ENCODE data around the gene WASL.

Gene WASL

GRCh38 chr7:123690550-123690949 is 58.3 kb downstream of the WASL start:
- no peak for DNase-seq (ENCODE audit: low read depth in 1 of 2, low spot score in 1 of 2)
- in situ Hi-C loops (cut with HindIII; ENCODE audit: low pct_unique_long_range_greater_than_20kb, low sequenced_read_pairs): no loop called here

DNA sequence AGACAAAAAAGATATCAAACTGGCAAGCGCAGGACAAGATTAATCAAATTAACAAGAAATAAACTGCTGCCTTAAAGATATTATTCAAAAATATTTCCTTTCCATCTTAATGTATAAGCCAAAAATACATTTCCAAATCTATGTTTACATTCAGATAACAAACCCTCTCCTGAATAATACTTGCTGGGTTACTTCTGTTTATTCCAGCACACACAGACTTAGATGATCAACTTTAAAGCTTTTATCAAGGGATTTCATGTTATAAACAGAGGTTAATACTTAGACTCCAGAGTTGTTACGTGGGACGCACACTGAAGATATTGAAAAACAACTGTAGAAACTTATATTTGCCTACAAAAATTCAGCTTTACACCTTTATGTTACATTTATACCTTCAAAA is 59.6 kb downstream of the WASL start:
- TF ChIP-seq JUND (IDR thresholded peaks at IDR 0.05; ENCODE audit: low read depth): no peak
- in situ Hi-C loops (cut with HindIII; ENCODE audit: low pct_unique_long_range_greater_than_20kb, low sequenced_read_pairs): no loop called here
- no peak for DNase-seq (ENCODE audit: low read depth in 1 of 2, low spot score in 1 of 2)

More at GRCh38 chr7:123690550-123690949, 58.3 kb downstream of the WASL start:
- no peak for TF ChIP-seq JUND (IDR thresholded peaks at IDR 0.05; ENCODE audit: low read depth)

GRCh38 chr7:123687727-123688126 is 61.1 kb downstream of the WASL start:
- in situ Hi-C loops (cut with HindIII; ENCODE audit: low pct_unique_long_range_greater_than_20kb, low sequenced_read_pairs): no loop called here
- no peak for TF ChIP-seq JUND (IDR thresholded peaks at IDR 0.05; ENCODE audit: low read depth)
- DNase-seq (ENCODE audit: low read depth in 1 of 2, low spot score in 1 of 2): no peak

DNA sequence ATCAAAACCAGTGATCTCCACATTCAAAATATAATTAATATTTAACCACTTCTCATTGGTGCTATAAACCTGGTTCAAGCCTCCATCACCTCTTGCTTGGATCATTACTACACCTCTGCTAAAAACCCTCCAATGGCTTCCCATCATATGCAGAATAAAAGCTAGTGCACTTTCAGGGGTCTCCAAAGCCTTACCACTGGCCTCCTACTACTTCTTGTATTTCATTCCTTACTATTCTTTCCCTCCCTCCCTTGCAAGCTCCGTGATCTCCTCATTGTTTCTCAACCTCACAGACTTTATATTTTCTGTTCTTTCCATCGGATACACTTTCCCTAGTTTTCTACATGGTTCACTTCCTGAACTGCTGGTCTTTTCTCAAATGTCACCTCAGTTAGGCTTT is 61.6 kb downstream of the WASL start:
- TF ChIP-seq JUND (IDR thresholded peaks at IDR 0.05; ENCODE audit: low read depth): no peak
- in situ Hi-C loops (cut with HindIII; ENCODE audit: low pct_unique_long_range_greater_than_20kb, low sequenced_read_pairs): no loop called here
- no peak for DNase-seq (ENCODE audit: low read depth in 1 of 2, low spot score in 1 of 2)

- in situ Hi-C loops (cut with HindIII; ENCODE audit: low pct_unique_long_range_greater_than_20kb, low sequenced_read_pairs): no loop called here
- no peak for TF ChIP-seq JUND (IDR thresholded peaks at IDR 0.05; ENCODE audit: low read depth)
- DNase-seq (ENCODE audit: low read depth in 1 of 2, low spot score in 1 of 2): peak in 1 of 2 experiments; percentile 53
Measured at GRCh38 chr7:123682690-123683089, 66.1 kb downstream of the WASL start.

DNA sequence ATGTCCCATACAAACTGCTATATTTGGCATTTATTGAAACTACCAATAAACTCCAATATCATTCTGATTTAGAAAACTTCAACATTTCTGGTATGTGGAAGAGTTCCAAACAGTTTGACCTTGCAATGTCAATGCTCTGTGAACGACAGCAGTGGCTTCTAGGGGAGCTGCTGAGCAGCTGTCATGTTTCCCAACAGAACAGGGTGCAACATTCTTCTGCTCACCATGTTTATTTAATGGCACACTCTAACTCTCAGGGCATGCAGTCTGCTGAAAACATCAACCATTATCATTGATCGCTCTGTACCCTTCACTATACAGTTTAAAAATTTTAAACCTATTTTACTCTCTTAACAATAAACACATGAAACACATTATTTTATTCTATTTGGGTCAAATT is 67.2 kb downstream of the WASL start:
- TF ChIP-seq JUND (IDR thresholded peaks at IDR 0.05; ENCODE audit: low read depth): no peak
- no peak for DNase-seq (ENCODE audit: low read depth in 1 of 2, low spot score in 1 of 2)
- in situ Hi-C loops (cut with HindIII; ENCODE audit: low pct_unique_long_range_greater_than_20kb, low sequenced_read_pairs): no loop called here

DNA sequence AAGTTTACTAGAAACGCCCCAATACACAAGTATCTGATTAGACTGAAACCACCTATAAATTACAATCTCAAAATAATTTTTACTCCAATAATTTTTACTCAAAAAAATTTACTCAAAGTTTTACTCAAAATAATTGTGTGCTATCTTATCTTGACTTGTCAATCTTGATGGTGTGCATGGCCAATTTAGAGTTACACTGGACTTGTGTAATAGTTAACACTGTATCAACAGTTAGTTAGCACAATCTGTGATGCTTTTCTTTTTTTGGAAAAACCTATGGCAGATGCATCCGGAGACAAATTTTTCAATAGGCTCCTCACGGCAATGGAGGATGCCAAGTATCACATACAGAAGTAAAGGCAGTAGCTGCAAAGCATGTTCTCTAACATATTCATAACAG is 68.2 kb downstream of the WASL start:
- in situ Hi-C loops (cut with HindIII; ENCODE audit: low pct_unique_long_range_greater_than_20kb, low sequenced_read_pairs): no loop called here
- TF ChIP-seq JUND (IDR thresholded peaks at IDR 0.05; ENCODE audit: low read depth): no peak
- DNase-seq (ENCODE audit: low read depth in 1 of 2, low spot score in 1 of 2): no peak

DNA sequence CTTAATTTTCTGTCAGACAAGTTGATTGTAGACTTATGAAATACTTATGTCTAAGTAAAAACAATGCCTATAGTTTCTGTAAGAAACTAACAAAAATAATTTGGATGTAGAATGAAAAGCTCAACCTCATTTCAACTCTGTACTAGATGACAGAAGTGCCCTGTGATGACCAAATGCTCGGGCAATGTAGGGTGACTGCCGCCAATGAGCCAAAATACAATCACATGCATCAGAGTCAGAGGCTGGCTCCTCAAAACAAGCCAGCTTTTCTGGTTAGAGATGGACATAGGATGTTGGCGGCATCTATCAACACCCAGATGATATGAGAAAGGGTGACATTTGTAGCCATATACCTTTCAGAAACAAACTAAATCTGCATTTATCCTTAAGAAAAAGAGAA is 69.2 kb downstream of the WASL start:
- DNase-seq (ENCODE audit: low read depth in 1 of 2, low spot score in 1 of 2): no peak
- in situ Hi-C loops (cut with HindIII; ENCODE audit: low pct_unique_long_range_greater_than_20kb, low sequenced_read_pairs): no loop called here
- no peak for TF ChIP-seq JUND (IDR thresholded peaks at IDR 0.05; ENCODE audit: low read depth)

DNA sequence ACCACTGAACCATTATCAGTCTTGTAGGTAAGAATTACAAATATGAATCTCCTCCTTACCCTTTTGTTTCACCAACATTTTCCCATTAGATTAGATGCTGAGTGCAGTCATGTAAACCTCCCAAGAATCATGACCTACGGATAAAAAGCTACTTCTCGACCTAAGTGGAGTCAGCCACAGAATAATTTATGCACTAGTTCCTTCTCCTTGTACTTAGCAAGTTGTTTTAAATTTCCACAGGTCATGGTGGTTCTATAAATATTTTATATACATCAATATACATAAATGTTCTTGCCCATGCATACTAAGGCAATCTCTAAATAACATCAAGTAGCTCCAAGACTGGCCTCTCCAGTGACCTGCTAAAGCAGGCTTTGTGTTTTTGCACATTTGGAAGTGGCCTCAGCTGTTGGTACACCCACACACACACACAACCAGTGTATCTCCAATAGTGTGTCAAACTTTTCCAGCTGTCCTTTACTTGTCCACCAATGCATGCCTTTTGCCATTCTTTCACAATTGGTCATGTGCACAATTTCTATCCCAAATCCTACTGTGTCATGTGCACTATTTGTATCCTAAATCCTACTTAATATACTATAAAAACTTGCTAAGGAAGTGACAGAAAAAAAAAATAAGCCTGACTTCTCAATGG is 71.6 kb downstream of the WASL start:
- no peak for DNase-seq (ENCODE audit: low read depth in 1 of 2, low spot score in 1 of 2)
- no peak for TF ChIP-seq JUND (IDR thresholded peaks at IDR 0.05; ENCODE audit: low read depth)
- in situ Hi-C loops (cut with HindIII; ENCODE audit: low pct_unique_long_range_greater_than_20kb, low sequenced_read_pairs): no loop called here

DNA sequence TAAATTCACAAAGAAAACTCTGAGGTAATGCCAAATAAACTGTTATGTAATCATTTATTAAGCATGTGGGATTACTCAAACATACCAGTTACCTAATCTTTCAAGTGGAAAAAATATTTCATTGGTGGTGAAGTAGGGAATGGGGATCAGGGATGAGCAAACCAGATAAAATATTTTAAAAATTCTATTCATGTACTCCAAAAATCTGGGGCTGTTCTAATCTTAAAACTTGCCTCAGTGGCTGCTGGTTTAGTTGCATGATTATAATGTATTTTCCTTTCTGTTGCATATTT is 73.7 kb downstream of the WASL start:
- in situ Hi-C loops (cut with HindIII; ENCODE audit: low pct_unique_long_range_greater_than_20kb, low sequenced_read_pairs): no loop called here
- DNase-seq (ENCODE audit: low read depth in 1 of 2, low spot score in 1 of 2): no peak
- no peak for TF ChIP-seq JUND (IDR thresholded peaks at IDR 0.05; ENCODE audit: low read depth)

DNA sequence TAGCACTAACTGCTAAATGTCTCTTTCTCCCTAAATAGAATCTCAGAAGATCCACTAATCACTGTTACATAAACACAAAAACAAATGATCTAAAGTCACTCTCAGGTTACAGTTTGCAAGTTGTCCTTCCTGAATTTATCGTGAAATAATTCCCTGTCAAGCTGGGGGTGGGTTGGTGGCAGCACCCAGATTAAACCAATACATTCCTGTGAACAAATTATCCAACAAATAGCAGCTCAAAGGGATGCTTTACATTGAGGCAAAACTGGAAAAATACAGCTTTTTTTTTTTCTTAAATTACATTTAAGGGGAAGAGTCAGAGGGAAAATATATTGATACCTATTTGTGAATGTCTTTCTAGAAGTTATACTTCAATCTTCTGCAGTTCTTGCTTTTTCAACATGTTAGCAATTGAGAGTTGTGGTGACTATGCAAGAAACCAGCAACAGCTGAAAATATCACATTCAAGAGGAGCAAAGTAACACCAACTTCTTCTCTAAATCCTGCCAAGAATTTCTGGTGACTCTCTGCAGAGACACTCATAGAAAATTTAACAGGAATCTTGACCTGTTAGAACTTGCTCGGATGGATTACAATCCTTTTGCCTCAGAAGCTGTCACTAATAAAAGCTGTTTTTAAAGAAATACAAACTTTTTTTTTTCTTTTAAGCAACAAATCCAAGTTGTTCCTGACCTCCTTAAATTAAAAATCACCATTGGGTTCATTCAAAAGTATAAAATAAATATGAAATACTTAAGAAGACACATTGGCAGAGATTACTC is 74.2 kb downstream of the WASL start:
- no peak for TF ChIP-seq JUND (IDR thresholded peaks at IDR 0.05; ENCODE audit: low read depth)
- no peak for DNase-seq (ENCODE audit: low read depth in 1 of 2, low spot score in 1 of 2)
- in situ Hi-C loops (cut with HindIII; ENCODE audit: low pct_unique_long_range_greater_than_20kb, low sequenced_read_pairs): no loop called here

DNA sequence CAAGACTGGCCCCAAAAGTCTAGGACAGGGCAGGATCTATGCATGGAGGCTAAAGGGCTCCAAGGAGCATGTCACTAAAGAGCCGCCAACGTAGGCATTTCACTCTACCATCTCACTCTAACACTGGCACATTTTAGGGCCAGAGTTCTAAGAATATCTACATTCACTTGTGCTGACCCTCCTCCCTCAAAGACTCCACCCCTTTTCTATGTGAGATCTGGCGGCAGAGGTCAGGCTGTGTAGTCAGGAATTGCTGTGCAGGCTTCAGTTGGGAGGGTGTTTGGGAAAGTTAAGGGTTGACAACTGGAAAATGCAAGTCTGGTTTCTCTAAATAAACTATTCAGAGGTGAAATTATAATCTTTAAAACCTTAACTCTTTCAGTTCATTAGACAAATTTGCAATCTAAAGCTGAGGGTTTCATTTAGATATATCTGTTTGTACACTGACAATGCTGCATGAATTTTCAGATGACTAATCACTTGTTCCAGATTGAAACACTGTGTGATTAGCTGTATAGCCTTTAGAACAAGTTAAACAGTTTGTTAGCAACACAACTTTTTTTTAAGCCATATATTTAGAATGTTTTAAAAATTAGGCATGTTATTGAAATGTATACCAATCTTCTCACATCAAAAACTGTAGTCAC is 74.9 kb downstream of the WASL start:
- in situ Hi-C loops (cut with HindIII; ENCODE audit: low pct_unique_long_range_greater_than_20kb, low sequenced_read_pairs): no loop called here
- DNase-seq (ENCODE audit: low read depth in 1 of 2, low spot score in 1 of 2): no peak
- TF ChIP-seq JUND (IDR thresholded peaks at IDR 0.05; ENCODE audit: low read depth): no peak

GRCh38 chr7:123673137-123673732 is 75.6 kb downstream of the WASL start:
- in situ Hi-C loops (cut with HindIII; ENCODE audit: low pct_unique_long_range_greater_than_20kb, low sequenced_read_pairs): no loop called here
- DNase-seq (ENCODE audit: low read depth in 1 of 2, low spot score in 1 of 2): no peak
- TF ChIP-seq JUND (IDR thresholded peaks at IDR 0.05; ENCODE audit: low read depth): no peak

Data from T47D (cell line).